H1 (cell line): ENCODE results near the gene UPF1. TPM values are rescaled to one million over a fixed set of nuclear protein-coding genes. Genes with fewer than 3 reads are reported as not detected.

Source experiments
- CTCF ChIA-PET: fragments of 300-600 bp; sonication (Branson Sonifier 250); formaldehyde crosslinking; loops from one replicate; lab custom pipeline; 2021; ENCODE audit not compliant: partially characterized antibody; lab: Charles Lee
- POLR2A ChIA-PET: fragments of 300-600 bp; sonication (Branson Sonifier 250); formaldehyde crosslinking; loops from one replicate; lab custom pipeline; 2021; ENCODE audit warnings: inconsistent platforms; ENCODE audit not compliant: partially characterized antibody; lab: Charles Lee
- DNase-seq, 2 experiments: peaks; one replicate each; pipeline versions ENCODE4 v3.0.0 to v3.0.0-alpha.2; 2010 to 2022; ENCODE audit warnings: low spot score in 2 of 2, low read depth in 1 of 2, mixed read lengths in 1 of 2
- FAIRE-seq: peaks from 2 replicates; lab custom pipeline; 2011; peaks lifted over from hg19 to GRCh38; lab: Jason Lieb, UNC
- H2AFZ ChIP-seq: 2 replicates; pipeline ENCODE4 v1.8.1; 2012; ENCODE audit warnings: low read length, inconsistent platforms
- H2AK5ac ChIP-seq: 2 replicates; pipeline ENCODE4 v1.6.1; 2013; ENCODE audit warnings: low read depth, low read length
- H2BK120ac ChIP-seq: replicated peaks from 2 replicates; pipeline ENCODE3; 2013; ENCODE audit warnings: low read depth, low read length, inconsistent platforms
- H2BK12ac ChIP-seq: 2 replicates; pipeline ENCODE4 v1.6.1; 2013; ENCODE audit warnings: low read depth, low read length
- H2BK15ac ChIP-seq: 2 replicates; pipeline ENCODE4 v1.6.1; 2013; ENCODE audit warnings: low read length
- H2BK20ac ChIP-seq: 2 replicates; pipeline ENCODE4 v1.6.1; 2013; ENCODE audit warnings: low read length
- H2BK5ac ChIP-seq: 2 replicates; pipeline ENCODE4 v1.6.1; 2013; ENCODE audit warnings: low read depth, low read length
- H3K14ac ChIP-seq: 2 replicates; pipeline ENCODE4 v1.6.1; 2013; ENCODE audit warnings: inconsistent platforms; ENCODE audit not compliant: insufficient read length
- H3K18ac ChIP-seq: 2 replicates; pipeline ENCODE4 v1.6.1; 2013; ENCODE audit warnings: low read length; ENCODE audit errors: extremely low read depth
- H3K23ac ChIP-seq: 2 replicates; pipeline ENCODE4 v1.6.1; 2013; ENCODE audit warnings: inconsistent platforms; ENCODE audit not compliant: insufficient read length
- H3K23me2 ChIP-seq: 2 replicates; pipeline ENCODE4 v1.6.1; 2013; ENCODE audit warnings: low read depth, low read length
- H3K27ac ChIP-seq: 2 replicates; pipeline ENCODE4 v1.6.1; 2011; ENCODE audit warnings: low read depth, low read length, inconsistent platforms
- H3K27me3 ChIP-seq, 4 experiments: replicated peaks in 1 of 4; 1 replicate in 1 of 4; 2 replicates in 3 of 4; pipeline versions ENCODE4 v1.6.1 to v1.8.1; 2011 to 2013; ENCODE audit warnings: low read length in 3 of 4, mild to moderate bottlenecking in 3 of 4, inconsistent platforms in 2 of 4, mixed read lengths in 2 of 4, moderate library complexity in 1 of 4; ENCODE audit not compliant: control insufficient read depth in 3 of 4, insufficient read depth in 3 of 4; ENCODE audit errors: extremely low read depth in 1 of 4
- H3K36me3 ChIP-seq, 4 experiments: 2 replicates each; pipeline versions ENCODE4 v1.6.1 to v1.8.1; 2011 to 2013; ENCODE audit warnings: mild to moderate bottlenecking in 4 of 4, low read length in 3 of 4, moderate library complexity in 2 of 4, control low read depth in 1 of 4, inconsistent platforms in 1 of 4; ENCODE audit not compliant: insufficient read depth in 4 of 4, control insufficient read depth in 2 of 4
- H3K4ac ChIP-seq: replicated peaks from 2 replicates; pipeline ENCODE3; 2013; ENCODE audit warnings: low read length, low read depth, mixed read lengths, inconsistent platforms; ENCODE audit not compliant: insufficient read length
- H3K4me1 ChIP-seq, 4 experiments: replicated peaks in 1 of 4; 1 replicate in 1 of 4; 2 replicates in 3 of 4; pipeline versions ENCODE4 v1.6.1 to v1.8.1; 2011 to 2013; ENCODE audit warnings: low read length in 3 of 4, inconsistent platforms in 2 of 4, mixed read lengths in 1 of 4; ENCODE audit not compliant: insufficient read depth in 4 of 4, control insufficient read depth in 3 of 4
- H3K4me2 ChIP-seq, 2 experiments: 2 replicates each; pipeline versions ENCODE4 v1.6.1 to v1.8.1; 2011 to 2013; ENCODE audit warnings: low read depth in 2 of 2, low read length in 2 of 2, control low read depth in 1 of 2, inconsistent platforms in 1 of 2, mild to moderate bottlenecking in 1 of 2; ENCODE audit not compliant: insufficient read depth in 1 of 2
- H3K4me3 ChIP-seq, 4 experiments: fragments of 200-600, 300-600 bp in 1 of 4; sonication (generic), shearing (Covaris generic), sonication (Bioruptor Twin) in 1 of 4; 2 replicates each; pipeline versions ENCODE4 v1.5.1 to v1.8.1; 2011 to 2016; ENCODE audit warnings: low read length in 4 of 4, low read depth in 3 of 4, control low read depth in 2 of 4, inconsistent platforms in 2 of 4, mild to moderate bottlenecking in 2 of 4, mixed read lengths in 1 of 4, moderate library complexity in 1 of 4; ENCODE audit not compliant: insufficient read depth in 2 of 4; ENCODE audit errors: extremely low read depth in 1 of 4
- H3K56ac ChIP-seq: replicated peaks from 2 replicates; pipeline ENCODE3; 2013; ENCODE audit warnings: low read depth, mild to moderate bottlenecking, mixed read lengths, low read length, inconsistent platforms; ENCODE audit not compliant: insufficient read length
- H3K79me1 ChIP-seq: 2 replicates; pipeline ENCODE4 v1.6.1; 2013; ENCODE audit warnings: low read depth, low read length, control low read depth
- H3K79me2 ChIP-seq, 2 experiments: 2 replicates each; pipeline versions ENCODE4 v1.6.1 to v1.8.1; 2012 to 2013; ENCODE audit warnings: low read length in 2 of 2, mild to moderate bottlenecking in 2 of 2, inconsistent platforms in 1 of 2; ENCODE audit not compliant: insufficient read depth in 2 of 2, control insufficient read depth in 1 of 2
- H3K9ac ChIP-seq, 4 experiments: replicated peaks in 1 of 4; 1 replicate in 1 of 4; 2 replicates in 3 of 4; pipeline versions ENCODE4 v1.6.1 to v1.8.1; 2011 to 2013; ENCODE audit warnings: low read depth in 3 of 4, low read length in 3 of 4, control low read depth in 2 of 4, mild to moderate bottlenecking in 2 of 4, moderate library complexity in 2 of 4, inconsistent platforms in 1 of 4; ENCODE audit errors: extremely low read depth in 1 of 4
- H3K9me3 ChIP-seq, 2 experiments: 2 replicates each; pipeline versions ENCODE4 v1.6.1 to v1.8.1; 2012 to 2013; ENCODE audit warnings: mild to moderate bottlenecking in 2 of 2, moderate library complexity in 2 of 2, control low read depth in 1 of 2, inconsistent platforms in 1 of 2, low read depth in 1 of 2, low read length in 1 of 2, mixed read lengths in 1 of 2; ENCODE audit not compliant: insufficient read depth in 2 of 2
- H4K20me1 ChIP-seq, 2 experiments: replicated peaks in 1 of 2; 2 replicates each; pipeline versions ENCODE3 to v1.8.1; 2011 to 2013; ENCODE audit warnings: inconsistent platforms in 2 of 2, low read length in 2 of 2, mild to moderate bottlenecking in 1 of 2; ENCODE audit not compliant: insufficient read depth in 2 of 2, control insufficient read depth in 1 of 2
- H4K5ac ChIP-seq: 2 replicates; pipeline ENCODE4 v1.6.1; 2013; ENCODE audit warnings: low read length, low read depth, mixed read lengths, inconsistent platforms; ENCODE audit not compliant: insufficient read length
- H4K8ac ChIP-seq: 2 replicates; pipeline ENCODE4 v1.8.0; 2013; ENCODE audit warnings: mild to moderate bottlenecking, moderate library complexity, low read length, inconsistent platforms; ENCODE audit not compliant: insufficient read depth; ENCODE audit errors: extremely low read depth
- H4K91ac ChIP-seq: replicated peaks from 2 replicates; pipeline ENCODE3; 2013; ENCODE audit warnings: low read length, mixed read lengths, inconsistent platforms; ENCODE audit not compliant: insufficient read length
- CREB1 ChIP-seq: IDR thresholded peaks from 2 replicates; pipeline ENCODE4 v1.6.1; 2012; ENCODE audit warnings: inconsistent platforms
- NANOG ChIP-seq: IDR thresholded peaks from 2 replicates; pipeline ENCODE4 v1.6.1; 2011; ENCODE audit warnings: low read length, low read depth, mild to moderate bottlenecking, inconsistent platforms; ENCODE audit not compliant: insufficient read depth, poor library complexity, severe bottlenecking
- RXRA ChIP-seq: IDR thresholded peaks from 2 replicates; pipeline ENCODE4 v1.6.1; 2011; ENCODE audit warnings: low read depth, mild to moderate bottlenecking, low read length, moderate library complexity; ENCODE audit not compliant: insufficient read depth
- SAP30 ChIP-seq: fragments of 300-600 bp; sonication (generic); IDR thresholded peaks from 2 replicates; pipeline ENCODE4 v1.7.1; 2012; ENCODE audit warnings: low read length, moderate library complexity, mild to moderate bottlenecking, inconsistent platforms; ENCODE audit not compliant: insufficient read depth, insufficient replicate concordance
- WGBS, 2 experiments: shearing (Covaris generic) in 1 of 2; methylation state at CpG; one replicate each; pipeline versions ENCODE4 v1.1.6 to v1.1.7; 2013 to 2015; ENCODE audit warnings: low lambda C conversion rate in 2 of 2, mixed read lengths in 2 of 2, inconsistent platforms in 1 of 2, low coverage in 1 of 2, missing lambda C conversion rate in 1 of 2; ENCODE audit not compliant: insufficient replicate concordance in 2 of 2, insufficient coverage in 1 of 2, insufficient read length in 1 of 2; ENCODE audit errors: extremely low coverage in 1 of 2, missing lambda C conversion rate in 1 of 2; 5-methylcytosine and 5-hydroxymethylcytosine counted together
- polyA plus RNA-seq, 7 experiments: library from polyadenylated mRNA; depleted of rRNA in 3 of 7; stranded (reverse) in 5 of 7; unstranded in 2 of 7; fragments of >200 nt in 5 of 7; fragments of 200-250 nt in 2 of 7; gene quantifications; 1 replicate in 5 of 7; 2 replicates in 1 of 7; 4 replicates in 1 of 7; pipeline versions ENCODE4 v1.2.1 to v1.2.3, GENCODE V29; 2011 to 2013; ENCODE audit warnings: missing spikeins in 2 of 7, mixed read lengths in 2 of 7
- total RNA-seq: library from RNA; stranded (reverse); fragmentation: NEBNext Ultra II Directional; extraction: Animal tissue kit (Norgen Biotek cat#: 25700); gene quantifications from 2 replicates; pipeline ENCODE4 v1.2.1, GENCODE V29; 2021

UPF1 gene
- total and polyA plus RNA-seq, 2 of the 8 experiments (the other 6 are each of a cell fraction or from before 2014, with no cell fraction given): 46.4 to 62.0 TPM

- Histone ChIP-seq H3K9me3 (no peaks in the 10 kb centered on the region; a peak in 1 of 4 replicates), H2AK5ac (no peak overlapping the region), H4K5ac (no peak overlapping the region), H3K4ac (no peak overlapping the region), H3K4me3 (no peak overlapping the region)
- FAIRE-seq: no peak
- TF ChIP-seq SAP30 (no peak), RXRA (no peak), NANOG (no peak), CREB1 (no peak)
- TF ChIP-seq, all 59 proteins: peak for 0
- no peak overlapping the region for H2AFZ ChIP-seq
- H2BK20ac ChIP-seq: no peak overlapping the region
- no peak overlapping the region for H3K18ac ChIP-seq
- peaks cover 0 to under 1% (median 0%) of the 10 kb centered on the region in 4 experiments; a peak in 1 of 8 replicates for H3K36me3 ChIP-seq
- no peak overlapping the region for H4K91ac ChIP-seq
- H2BK12ac ChIP-seq: no peak overlapping the region
- no peak overlapping the region for H2BK120ac ChIP-seq
- H4K20me1 ChIP-seq: peaks cover 2 to 20% of the 10 kb centered on the region in 2 experiments
- H3K23me2 ChIP-seq: peaks cover 11% of the 10 kb centered on the region; the same call in 1 of the 2 replicates
- ChIA-PET POLR2A (interaction anchor here (0.6 kb wide), 1 partner anchor 95 kb away, joined by 3 read pairs; no protein-coding TSS in a partner anchor), CTCF (interaction anchor here (1.2 to 3.2 kb wide), 3 partner anchors 10 to 51 kb away, joined by 5 to 22 read pairs (median 5); no protein-coding TSS in a partner anchor)
- H3K56ac ChIP-seq: no peak overlapping the region
- no peak overlapping the region for H2BK5ac ChIP-seq
- H3K14ac ChIP-seq: no peak overlapping the region
- H4K8ac ChIP-seq: no peak overlapping the region
- no peak overlapping the region for H3K4me2 ChIP-seq
- no peak overlapping the region for H3K9ac ChIP-seq
- H3K27ac ChIP-seq: no peak overlapping the region
- H3K23ac ChIP-seq: no peak overlapping the region
- no peak overlapping the region for H2BK15ac ChIP-seq
- H3K79me2 ChIP-seq: no peaks in the 10 kb centered on the region
- peaks cover 0 to 1% (median under 1%) of the 10 kb centered on the region in 4 experiments; a peak in 1 of 7 replicates for H3K4me1 ChIP-seq
- peaks cover 27 to 72% (median 59%) of the 10 kb centered on the region in 4 experiments for H3K27me3 ChIP-seq
- H3K79me1 ChIP-seq: no peaks in the 10 kb centered on the region
- 95% methylated on average over 2 of the region's 2 CpGs; no CpG with 5 or more reads in 1 of the 2 experiments for WGBS, 2 experiments
- no peak for DNase-seq
Observed at GRCh38 chr19:18796239-18796638, 35.5 kb upstream of the UPF1 start.
